ENCODE results near the gene LGI2. TPM values are rescaled to one million over a fixed set of nuclear protein-coding genes. Genes with fewer than 3 reads are reported as not detected.

LGI2 gene
- total RNA-seq, 1 donor from 2014 or later, result 0.56 TPM

DNA sequence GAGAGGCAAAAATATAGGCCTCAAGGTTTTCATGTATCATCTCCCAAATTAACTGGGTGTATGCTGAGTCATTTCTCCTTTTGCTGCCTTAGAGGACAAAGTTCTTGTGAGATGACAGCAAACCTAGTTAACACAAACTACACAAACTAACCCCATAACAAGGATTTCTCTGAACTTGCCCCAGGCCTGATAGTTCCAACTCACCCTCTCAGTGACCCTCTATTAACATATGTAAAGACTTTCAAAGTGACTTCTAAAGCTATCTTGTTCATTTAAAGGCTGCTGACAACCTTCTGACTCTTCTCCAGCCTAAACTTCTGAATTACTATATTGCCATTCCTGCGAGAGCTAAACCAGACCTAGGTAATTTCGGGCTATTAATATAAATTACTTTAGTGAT, 74.7 kb downstream of the LGI2 start:
- H3K9ac ChIP-seq, result no peak overlapping the region

DNA sequence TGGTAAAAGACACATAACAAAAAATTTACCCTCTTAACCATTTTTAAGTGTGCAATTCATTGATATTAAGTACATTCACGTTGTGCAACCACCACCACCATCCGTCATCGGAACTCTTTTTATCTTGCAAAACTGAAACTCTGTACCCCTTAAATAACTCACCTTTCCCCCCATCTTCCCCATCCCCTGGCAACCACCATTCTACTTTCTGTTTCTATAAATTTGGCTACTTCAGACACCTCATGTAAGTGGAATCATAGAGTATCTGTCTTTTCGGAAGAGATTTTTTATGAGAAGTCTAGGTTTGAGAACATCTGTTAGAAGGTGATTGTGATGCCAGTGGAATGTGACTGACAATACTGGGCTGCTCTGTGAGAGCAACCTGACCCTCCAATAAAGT, 78.1 kb downstream of the LGI2 start:
- peaks cover 3% of the 10 kb centered on the region for H3K27me3 Mint-ChIP-seq (ENCODE audit: insufficient read depth, low read depth)
- Histone ChIP-seq H3K27ac (no peak overlapping the region), H3F3A (ENCODE audit: low read depth) (no peaks in the 10 kb centered on the region), H3K27me3 (no peaks in the 10 kb centered on the region), H3K4me1 (peaks cover 6% of the 10 kb centered on the region), H3K9me3 (ENCODE audit: low read depth) (no peaks in the 10 kb centered on the region), H3K4me3 (no peak overlapping the region), H3K79me2 (ENCODE audit: low read depth) (no peaks in the 10 kb centered on the region), H4K20me1 (ENCODE audit: low read depth) (no peaks in the 10 kb centered on the region), H3K9ac (no peak overlapping the region), H3K36me3 (no peaks in the 10 kb centered on the region), H2AFZ (replicated peaks) (no peak overlapping the region), H3K4me2 (no peak overlapping the region)
- no peak for DNase-seq (ENCODE audit: low spot score)
- no peaks in the 10 kb centered on the region for H3K36me3 Mint-ChIP-seq
- no peak overlapping the region for H3K4me3 Mint-ChIP-seq
- TF ChIP-seq CTCF (IDR thresholded peaks at IDR 0.05) (no peak), EZH2 (IDR thresholded peaks at IDR 0.05) (no peak), EZH2phosphoT487 (IDR thresholded peaks at IDR 0.05) (no peak)
- H3K4me1 Mint-ChIP-seq, result peaks cover 16% of the 10 kb centered on the region
- peaks cover 9% of the 10 kb centered on the region for H3K9me3 Mint-ChIP-seq
- H3K27ac Mint-ChIP-seq, result no peak overlapping the region

More for the DNA sequence above, 74.7 kb downstream of the LGI2 start:
- no peaks in the 10 kb centered on the region for H4K20me1 ChIP-seq (ENCODE audit: low read depth)
- H3K4me2 ChIP-seq, result no peak overlapping the region
- no peaks in the 10 kb centered on the region for H3K27me3 ChIP-seq
- TF ChIP-seq EZH2phosphoT487 (IDR thresholded peaks at IDR 0.05), result no peak
- H3K4me3 Mint-ChIP-seq, result no peak overlapping the region
- H3K9me3 ChIP-seq (ENCODE audit: low read depth), result no peaks in the 10 kb centered on the region
- H3K4me3 ChIP-seq, result no peak overlapping the region
- no peaks in the 10 kb centered on the region for H3F3A ChIP-seq (ENCODE audit: low read depth)
- no peak for DNase-seq (ENCODE audit: low spot score)
- no peaks in the 10 kb centered on the region for H3K36me3 ChIP-seq
- H3K36me3 Mint-ChIP-seq, result no peaks in the 10 kb centered on the region
- peaks cover 6% of the 10 kb centered on the region for H3K4me1 ChIP-seq
- H3K27me3 Mint-ChIP-seq (ENCODE audit: insufficient read depth, low read depth), result no peaks in the 10 kb centered on the region
- no peaks in the 10 kb centered on the region for H3K79me2 ChIP-seq (ENCODE audit: low read depth)
- H3K27ac ChIP-seq, result no peak overlapping the region
- no peak overlapping the region for H3K27ac Mint-ChIP-seq
- peaks cover 5% of the 10 kb centered on the region for H3K9me3 Mint-ChIP-seq
- H3K4me1 Mint-ChIP-seq, result no peaks in the 10 kb centered on the region
- H2AFZ ChIP-seq (replicated peaks), result no peak overlapping the region

- no peaks in the 10 kb centered on the region for H3K79me2 ChIP-seq (ENCODE audit: low read depth)
- H3K9me3 ChIP-seq (ENCODE audit: low read depth), result no peaks in the 10 kb centered on the region
- Mint-ChIP-seq H3K36me3 (no peaks in the 10 kb centered on the region), H3K4me1 (peaks cover 16% of the 10 kb centered on the region), H3K4me3 (no peak overlapping the region), H3K27me3 (ENCODE audit: insufficient read depth, low read depth) (peaks cover 3% of the 10 kb centered on the region), H3K9me3 (peaks cover 9% of the 10 kb centered on the region), H3K27ac (no peak overlapping the region)
- H3K4me2 ChIP-seq, result no peak overlapping the region
- H2AFZ ChIP-seq (replicated peaks), result no peak overlapping the region
- no peak overlapping the region for H3K27ac ChIP-seq
- H3K4me1 ChIP-seq, result peaks cover 6% of the 10 kb centered on the region
- H3K9ac ChIP-seq, result no peak overlapping the region
- no peaks in the 10 kb centered on the region for H3K27me3 ChIP-seq
- DNase-seq (ENCODE audit: low spot score), result no peak
- H4K20me1 ChIP-seq (ENCODE audit: low read depth), result no peaks in the 10 kb centered on the region
- H3F3A ChIP-seq (ENCODE audit: low read depth), result no peaks in the 10 kb centered on the region
- no peak for TF ChIP-seq EZH2 (IDR thresholded peaks at IDR 0.05)
- TF ChIP-seq EZH2phosphoT487 (IDR thresholded peaks at IDR 0.05), result no peak
- no peak for TF ChIP-seq CTCF (IDR thresholded peaks at IDR 0.05)
- no peak overlapping the region for H3K4me3 ChIP-seq
- no peaks in the 10 kb centered on the region for H3K36me3 ChIP-seq
Observed at GRCh38 chr4:24949970-24950369, 80.8 kb downstream of the LGI2 start.

Other genes with a start within 250 kb of the LGI2 start
- gene SOD3, start 235.4 kb downstream of the LGI2 start, total RNA-seq (ENCODE audit: low replicate concordance), result 0.11 and 1.6 TPM in 2 replicates
- gene CCDC149, start 117.9 kb downstream of the LGI2 start, total RNA-seq (ENCODE audit: low replicate concordance), result 3.4 and 5.0 TPM in 2 replicates
- gene SEPSECS, start 129.5 kb upstream of the LGI2 start, total RNA-seq (ENCODE audit: low replicate concordance), result 16.3 and 24.5 TPM in 2 replicates
- 16.1 and 20.3 TPM in 2 replicates for gene PI4K2B, start 203.1 kb upstream of the LGI2 start, total RNA-seq (ENCODE audit: low replicate concordance)